ENCODE data around the gene CYTH4.

Gene CYTH4

GRCh38 chr22:37273126-37273845, 9.0 kb upstream of the CYTH4 start:
- DNase-seq, result no peak

GRCh38 chr22:37273846-37274225, 8.5 kb upstream of the CYTH4 start:
- no peak for DNase-seq

DNA sequence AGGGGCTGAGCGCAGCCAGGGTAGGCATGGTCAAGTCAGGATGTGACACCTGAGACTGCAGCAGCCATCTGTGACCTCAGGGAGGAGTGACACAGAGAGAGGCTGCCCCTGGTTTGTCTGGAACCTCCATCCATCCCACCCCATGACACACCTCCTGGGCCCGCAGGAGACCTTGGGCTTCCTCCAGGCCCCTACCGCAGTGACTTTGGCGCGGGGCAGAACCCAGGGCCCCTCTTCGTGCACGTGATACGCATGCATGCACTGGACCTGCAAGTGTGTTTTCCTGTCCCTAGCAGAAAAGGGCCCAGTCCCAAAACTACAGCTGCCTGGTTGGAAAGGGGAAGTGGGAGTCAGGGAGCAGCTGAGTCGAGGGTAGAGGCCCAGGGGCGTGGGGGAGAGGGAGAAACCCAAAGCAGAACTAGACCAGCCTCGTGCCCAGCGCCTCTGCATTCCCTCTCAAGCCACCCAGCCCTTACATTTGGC, 7.9 kb upstream of the CYTH4 start:
- DNase-seq, result no peak

DNA sequence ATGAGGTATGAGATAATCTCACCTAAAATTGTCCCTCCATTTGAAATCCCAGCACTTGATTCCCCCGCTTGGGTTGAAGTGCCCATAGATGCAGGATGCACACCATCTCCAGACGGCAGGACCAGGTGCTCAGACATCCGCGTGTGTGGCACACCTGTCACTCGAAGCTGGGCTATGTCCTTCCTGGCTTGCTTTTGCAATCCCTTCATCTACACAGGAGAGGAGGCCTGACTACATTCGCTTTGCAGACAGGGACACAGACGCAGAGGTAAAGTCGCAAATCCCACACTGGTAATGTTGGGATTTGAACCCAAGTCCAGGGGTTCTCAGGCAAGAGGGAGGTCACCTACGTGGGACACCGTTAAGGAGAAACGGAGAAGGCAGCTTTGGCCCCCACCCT, 7.2 kb upstream of the CYTH4 start:
- DNase-seq, result peak; percentile 62

GRCh38 chr22:37275622-37276021, 6.7 kb upstream of the CYTH4 start:
- no peak for DNase-seq

GRCh38 chr22:37276776-37277175, 5.5 kb upstream of the CYTH4 start:
- DNase-seq, result no peak

- no peak for DNase-seq
Observed at GRCh38 chr22:37277384-37277783, 4.9 kb upstream of the CYTH4 start.

- no peak for DNase-seq
Observed at GRCh38 chr22:37278261-37278660, 4.0 kb upstream of the CYTH4 start.

GRCh38 chr22:37279331-37280181, 2.8 kb upstream of the CYTH4 start:
- DNase-seq, result no peak

DNA sequence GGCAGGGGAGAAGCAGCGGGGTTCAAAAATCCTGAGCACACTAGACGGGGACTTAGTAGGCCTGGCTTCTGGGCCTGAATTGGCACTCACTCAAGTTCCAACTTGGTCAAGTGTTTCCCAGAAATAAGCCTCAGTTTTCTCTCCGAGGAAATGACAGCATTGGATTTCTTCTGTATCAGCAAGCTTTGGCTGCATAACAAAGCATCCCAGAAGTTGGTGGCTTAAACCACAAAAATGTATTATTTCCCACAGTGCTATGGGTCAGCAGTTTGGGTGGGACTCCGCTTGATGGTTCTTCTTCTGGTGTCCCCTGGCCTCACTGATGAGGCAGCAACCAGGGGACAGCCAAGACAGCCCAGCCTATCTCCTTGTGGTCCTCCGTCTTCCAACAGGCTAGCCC, 1.6 kb upstream of the CYTH4 start:
- no peak for DNase-seq

- no peak for DNase-seq
Observed at GRCh38 chr22:37281195-37281594, 1.1 kb upstream of the CYTH4 start.

GRCh38 chr22:37281646-37282384, 493 bp upstream of the CYTH4 start:
- no peak for DNase-seq

DNA sequence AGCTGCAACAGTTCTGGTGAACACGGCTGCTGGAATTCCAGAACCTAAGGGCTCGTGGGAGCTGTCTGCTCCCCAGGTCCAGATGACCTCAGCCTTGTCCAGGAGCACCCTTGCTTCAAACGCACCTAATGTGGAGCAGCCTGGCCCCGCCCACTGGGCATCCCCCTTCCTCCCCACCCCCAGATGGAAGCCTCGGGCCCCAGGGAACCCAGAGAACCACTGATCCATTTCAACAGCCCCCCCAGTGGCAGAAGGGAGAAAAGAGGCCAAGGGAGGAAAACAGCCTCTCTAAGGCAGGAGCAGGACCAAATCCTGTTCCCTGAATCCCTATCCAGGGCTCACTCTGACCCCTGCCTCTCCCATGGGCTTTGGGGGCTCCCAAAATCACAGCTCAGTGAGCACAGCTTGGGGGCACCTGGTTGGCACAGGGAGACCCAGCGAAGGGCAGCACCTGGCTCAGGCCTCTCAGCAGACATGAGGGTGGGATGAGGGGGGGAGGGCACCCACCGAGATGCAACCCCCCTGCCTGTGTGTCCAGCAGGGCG, 1.2 kb downstream of the CYTH4 start:
- DNase-seq, result no peak

DNA sequence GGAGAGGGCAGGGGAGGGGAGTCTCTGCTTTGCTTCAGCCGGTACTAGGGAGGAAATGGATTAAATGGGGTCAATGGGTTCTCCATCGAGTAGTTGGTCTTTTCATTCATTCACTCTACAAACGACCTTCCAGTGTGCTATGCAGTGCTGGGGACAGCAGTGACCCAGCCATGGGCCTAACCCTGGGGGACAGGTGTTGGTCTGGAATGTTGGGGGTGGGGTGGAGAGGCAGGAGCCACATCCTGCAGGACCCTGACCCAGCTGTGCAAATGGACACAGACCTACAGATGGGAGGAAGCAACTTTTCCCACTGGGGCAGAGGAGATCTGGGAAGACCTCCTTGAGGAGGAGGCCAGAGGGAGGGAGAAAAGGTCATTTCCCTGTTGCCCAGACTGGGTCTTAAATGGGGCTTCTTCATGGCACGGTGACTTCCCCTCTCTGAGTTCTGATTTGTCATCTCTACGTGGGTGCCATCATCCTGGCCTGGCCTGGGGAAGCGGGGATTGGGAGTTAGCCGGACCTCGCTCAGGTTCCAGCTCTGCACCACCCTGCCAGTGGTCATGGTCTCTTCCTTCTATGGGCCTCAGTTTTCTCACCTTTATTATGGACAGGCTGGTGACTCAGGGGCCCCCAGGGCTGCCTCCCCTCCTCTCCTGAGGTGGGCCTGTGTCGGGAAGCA, 2.0 kb downstream of the CYTH4 start:
- no peak for DNase-seq

GRCh38 chr22:37284805-37285355, 2.6 kb downstream of the CYTH4 start:
- DNase-seq, result no peak

DNA sequence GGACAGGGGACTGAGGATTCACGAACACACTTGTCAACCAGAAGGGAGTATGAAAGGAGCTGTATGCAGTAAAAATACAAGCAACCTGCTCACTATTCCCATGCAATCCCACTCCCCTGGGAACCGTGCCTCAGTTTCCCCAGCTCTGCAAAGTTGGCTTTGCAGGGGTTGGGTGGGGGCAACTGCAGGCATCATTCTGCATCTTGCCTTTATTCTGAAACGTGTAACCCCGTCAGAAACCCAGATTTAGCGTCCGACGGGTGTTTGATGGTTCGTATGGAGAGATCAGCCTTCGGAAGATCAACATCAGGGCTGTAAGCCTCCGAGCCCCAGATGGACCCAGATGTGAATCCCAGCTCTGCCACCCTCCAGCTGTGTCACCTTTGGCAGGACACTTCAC, 3.6 kb downstream of the CYTH4 start:
- no peak for DNase-seq

DNA sequence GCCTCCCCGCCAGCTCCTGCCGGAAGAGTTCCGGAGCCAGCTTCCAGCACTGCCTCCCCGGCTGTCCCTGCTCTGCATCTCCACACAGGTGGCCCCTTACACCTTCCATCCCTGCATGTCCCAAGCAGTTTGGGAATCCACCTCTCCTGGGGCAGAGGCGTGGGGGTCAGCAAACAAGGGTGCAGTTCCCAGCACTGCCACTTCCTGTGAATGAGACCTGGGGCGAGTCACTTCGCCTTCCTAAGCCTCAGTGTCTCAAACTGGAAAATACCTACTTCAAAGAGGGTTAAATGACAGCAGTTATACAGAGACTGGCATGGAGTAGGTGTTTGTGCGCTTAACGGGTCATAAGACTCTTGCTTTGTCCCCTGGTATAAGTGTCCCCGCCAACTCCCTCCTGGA, 5.2 kb downstream of the CYTH4 start:
- DNase-seq, result no peak

DNA sequence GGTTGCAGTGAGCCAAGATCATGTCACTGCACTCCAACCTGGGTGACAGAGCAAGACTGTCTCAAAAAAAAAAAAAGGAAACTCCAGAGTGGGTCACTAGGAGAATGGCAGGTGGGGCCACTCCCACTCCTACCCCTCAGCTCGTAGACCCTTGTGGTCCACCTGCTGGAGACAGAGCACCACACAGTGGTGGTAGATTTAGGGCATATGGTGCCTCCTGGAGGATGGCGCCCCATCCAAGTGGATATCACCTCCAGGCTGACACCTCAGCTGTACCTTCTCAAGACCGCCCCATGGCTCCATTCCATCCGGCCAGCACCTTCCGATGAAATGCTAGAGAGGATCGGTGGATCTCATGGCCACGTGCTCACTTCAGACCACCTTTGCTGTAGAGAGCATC, 6.2 kb downstream of the CYTH4 start:
- no peak for DNase-seq

GRCh38 chr22:37289156-37289735, 6.9 kb downstream of the CYTH4 start:
- DNase-seq, result no peak

GRCh38 chr22:37290737-37291136, 8.4 kb downstream of the CYTH4 start:
- peak; percentile 83 for DNase-seq

- no peak for DNase-seq
Observed at GRCh38 chr22:37291559-37292298, 9.4 kb downstream of the CYTH4 start.

All from NCI-H2171 treated with DMSO at 0.1 percent for 48 hours (cell line).